ENCODE results near the gene SLC25A39. TPM values are rescaled to one million over a fixed set of nuclear protein-coding genes. Genes with fewer than 3 reads are reported as not detected.

Gene SLC25A39
- total RNA-seq, 4 donors from 2014 or later, result 136 to 154 (median 141) TPM

- 58 to 69% methylated on average over 2 to 14 of the region's 14 CpGs for WGBS, 2 donors (ENCODE audit: low coverage in 1 of 2)
- intact Hi-C loops (cut with DNase I; ENCODE audit: low total_unique reads) (no loop called here), in situ Hi-C loops (cut with MboI; ENCODE audit: low pct_ligation_motif_present in 1 of 4, low pct_unique_long_range_greater_than_20kb in 1 of 4, low sequenced_read_pairs in 3 of 4) (no loop called here)
- no peak overlapping the region for H3K27ac ChIP-seq
- no peaks in the 10 kb centered on the region for H3K36me3 ChIP-seq
- H3K9me3 ChIP-seq, result no peaks in the 10 kb centered on the region
- H3K4me1 ChIP-seq, result peaks cover 0 to 13% (median 5%) of the 10 kb centered on the region in 4 donors
- peaks cover 31% of the 10 kb centered on the region for H3K27me3 ChIP-seq
- TF ChIP-seq POLR2A (IDR thresholded peaks at IDR 0.05) (no peak), EP300 (IDR thresholded peaks at IDR 0.05; ENCODE audit: low read depth) (no peak)
- no peak overlapping the region for H3K4me3 ChIP-seq
- DNase-seq, result no peak
These were observed 35.0 kb upstream of the SLC25A39 start for GRCh38 chr17:44359458-44360143.

GRCh38 chr17:44359006-44359405 is 34.4 kb upstream of the SLC25A39 start:
- Histone ChIP-seq H3K9me3 (no peaks in the 10 kb centered on the region), H3K4me3 (no peak overlapping the region), H3K4me1 (peaks cover 0 to 12% (median 6%) of the 10 kb centered on the region in 4 donors), H3K27ac (no peak overlapping the region), H3K27me3 (peaks cover 31% of the 10 kb centered on the region), H3K36me3 (no peaks in the 10 kb centered on the region)
- 58 to 62% methylated on average over 2 to 6 of the region's 6 CpGs for WGBS, 2 donors (ENCODE audit: low coverage in 1 of 2)
- in situ Hi-C loops (cut with MboI; ENCODE audit: low pct_ligation_motif_present in 1 of 4, low pct_unique_long_range_greater_than_20kb in 1 of 4, low sequenced_read_pairs in 3 of 4), result no loop called here
- no peak for TF ChIP-seq POLR2AphosphoS5 (IDR thresholded peaks at IDR 0.05)
- TF ChIP-seq POLR2A (IDR thresholded peaks at IDR 0.05), result no peak
- TF ChIP-seq CTCF (IDR thresholded peaks at IDR 0.05), result no peak
- TF ChIP-seq EP300 (IDR thresholded peaks at IDR 0.05; ENCODE audit: low read depth), result no peak
- intact Hi-C loops (cut with DNase I; ENCODE audit: low total_unique reads), result no loop called here
- DNase-seq, result no peak

GRCh38 chr17:44358066-44358465 is 33.4 kb upstream of the SLC25A39 start:
- H3K27me3 ChIP-seq, result peaks cover 27% of the 10 kb centered on the region
- peaks cover 0 to 10% (median 6%) of the 10 kb centered on the region in 4 donors for H3K4me1 ChIP-seq
- H3K4me3 ChIP-seq, result no peak overlapping the region
- WGBS, 2 donors (ENCODE audit: low coverage in 1 of 2), result 79% methylated on average over 9 of the region's 9 CpGs; no CpG with 5 or more reads in 1 of the 2 donors
- intact Hi-C loops (cut with DNase I; ENCODE audit: low total_unique reads), result no loop called here
- no peak for TF ChIP-seq EP300 (IDR thresholded peaks at IDR 0.05; ENCODE audit: low read depth)
- TF ChIP-seq CTCF (IDR thresholded peaks at IDR 0.05), result no peak
- TF ChIP-seq POLR2AphosphoS5 (IDR thresholded peaks at IDR 0.05), result no peak
- TF ChIP-seq POLR2A (IDR thresholded peaks at IDR 0.05), result no peak
- no peak for DNase-seq
- in situ Hi-C loops (cut with MboI; ENCODE audit: low pct_ligation_motif_present in 1 of 4, low pct_unique_long_range_greater_than_20kb in 1 of 4, low sequenced_read_pairs in 3 of 4), result no loop called here
- H3K9me3 ChIP-seq, result no peaks in the 10 kb centered on the region
- H3K36me3 ChIP-seq, result no peaks in the 10 kb centered on the region
- H3K27ac ChIP-seq, result no peak overlapping the region

- Histone ChIP-seq H3K4me3 (no peak overlapping the region), H3K27ac (no peak overlapping the region), H3K27me3 (peaks cover 13% of the 10 kb centered on the region), H3K36me3 (peaks cover 0 to 9% (median 0%) of the 10 kb centered on the region in 4 donors), H3K4me1 (peaks cover 0 to 7% (median 3%) of the 10 kb centered on the region in 4 donors), H3K9me3 (no peaks in the 10 kb centered on the region)
- intact Hi-C loops (cut with DNase I; ENCODE audit: low total_unique reads), result no loop called here
- no peak for DNase-seq
- 53% methylated on average over 10 of the region's 11 CpGs; no CpG with 5 or more reads in 1 of the 2 donors for WGBS, 2 donors (ENCODE audit: low coverage in 1 of 2)
- TF ChIP-seq EP300 (IDR thresholded peaks at IDR 0.05; ENCODE audit: low read depth), result no peak
- no peak for TF ChIP-seq POLR2A (IDR thresholded peaks at IDR 0.05)
- no peak for TF ChIP-seq CTCF (IDR thresholded peaks at IDR 0.05)
- no peak for TF ChIP-seq POLR2AphosphoS5 (IDR thresholded peaks at IDR 0.05)
- in situ Hi-C loops (cut with MboI; ENCODE audit: low pct_ligation_motif_present in 1 of 4, low pct_unique_long_range_greater_than_20kb in 1 of 4, low sequenced_read_pairs in 3 of 4), result no loop called here
These were observed 31.6 kb upstream of the SLC25A39 start for GRCh38 chr17:44356241-44356640.

Data from transverse colon (tissue), 4 donors.